ENCODE measurements around the gene BIRC6. TPM values are rescaled to one million over a fixed set of nuclear protein-coding genes. Genes with fewer than 3 reads are reported as not detected.

BIRC6 gene
- total and polyA plus RNA-seq, 2 of the 4 experiments (the other 2 are of a cell fraction) = 26.5 to 316 TPM

- Histone ChIP-seq H4K8ac (ENCODE audit: low read depth in 2 of 2, low read length in 2 of 2) (peak overlapping the region; percentile 79 to 89), H3K56ac (ENCODE audit: extremely low read depth, insufficient read depth, low read length) (no peak overlapping the region), H3K27me3 (ENCODE audit: control insufficient read depth, insufficient read depth, low read length) (no peaks in the 10 kb centered on the region), H3K79me1 (ENCODE audit: low read depth in 1 of 2, low read length in 2 of 2) (peaks cover 9 to 23% of the 10 kb centered on the region in 2 experiments), H2AK9ac (replicated peaks; ENCODE audit: low read depth, low read length, poor library complexity) (peak overlapping the region; percentile 98), H3K27ac (ENCODE audit: insufficient read depth, low read length) (peak overlapping the region; percentile 4; the same call in 1 of the 2 replicates), H2AK5ac (ENCODE audit: low read depth, low read length) (peak overlapping the region; percentile 52), H3K9me1 (ENCODE audit: insufficient read depth, low read length) (peaks cover 5% of the 10 kb centered on the region), H3K4ac (ENCODE audit: low read depth, low read length) (peak overlapping the region; percentile 86), H2BK15ac (ENCODE audit: low read depth, low read length) (peak overlapping the region; percentile 58; the same call in 1 of the 3 replicates), H4K5ac (ENCODE audit: low read depth, low read length) (peak overlapping the region; percentile 62), H3K36me3 (ENCODE audit: control insufficient read depth, insufficient read depth, low read length) (no peaks in the 10 kb centered on the region), H3K9me3 (ENCODE audit: control insufficient read depth, insufficient read depth, low read length) (no peaks in the 10 kb centered on the region), H4K20me1 (ENCODE audit: insufficient read depth, low read length) (no peaks in the 10 kb centered on the region), H2BK120ac (ENCODE audit: low read depth, low read length) (peak overlapping the region; percentile 71), H3K14ac (replicated peaks; ENCODE audit: low read depth, low read length) (peak overlapping the region; percentile 84), H2BK5ac (ENCODE audit: low read depth, low read length, poor library complexity, severe bottlenecking) (no peak overlapping the region), H2AFZ (replicated peaks; ENCODE audit: low read length, poor library complexity) (peak overlapping the region; percentile 99), H4K91ac (ENCODE audit: insufficient read depth, low read depth, low read length) (peak overlapping the region; percentile 47; the same call in 1 of the 2 replicates), H3K23ac (ENCODE audit: low read depth, low read length) (peak overlapping the region; percentile 91), H3K9ac (ENCODE audit: low read depth, low read length) (peak overlapping the region; percentile 7), H3K18ac (ENCODE audit: low read depth, low read length) (peak overlapping the region; percentile 22), H3K4me3 (ENCODE audit: insufficient read depth, low read depth, low read length) (peak overlapping the region; percentile 78), H3K4me1 (ENCODE audit: control insufficient read depth, insufficient read depth, low read length) (no peaks in the 10 kb centered on the region), H3K4me2 (ENCODE audit: low read depth, low read length) (peak overlapping the region; percentile 84), H2BK20ac (ENCODE audit: low read depth, low read length) (peak overlapping the region; percentile 23)
- no TSS peak for BruUV-seq (replicated peaks)
- in situ Hi-C loops (cut with MboI; ENCODE audit: low sequenced_read_pairs) (no loop called here), intact Hi-C loops (cut with micrococcal nuclease) (no loop called here), dilution Hi-C loops (cut with HindIII; ENCODE audit: low sequenced_read_pairs, unreplicated experiment) (no loop called here)
- ChIA-PET CTCF (no interaction called here), POLR2A (ENCODE audit: unreplicated experiment) (no interaction called here)
- DNase-seq (peak; percentile 34), ATAC-seq (ENCODE audit: low read depth) (peak; percentile 50)
- WGBS, 2 experiments (ENCODE audit: extremely low coverage in 2 of 2, insufficient read length in 1 of 2) = 4% methylated on average over 10 of the region's 16 CpGs; no CpG with 5 or more reads in 1 of the 2 experiments
- TF ChIP-seq MAFK (IDR thresholded peaks at IDR 0.05; ENCODE audit: low read depth, low read length) = no peak
- TF ChIP-seq FOS (IDR thresholded peaks at IDR 0.05; ENCODE audit: low read depth, low read length) = no peak
- TF ChIP-seq BHLHE40 (IDR thresholded peaks at IDR 0.05; ENCODE audit: low read depth, low read length) = no peak
- TF ChIP-seq NFE2L2 (IDR thresholded peaks at IDR 0.05; ENCODE audit: low read depth, low read length) = no peak
- no peak for TF ChIP-seq ELK1 (IDR thresholded peaks at IDR 0.05; ENCODE audit: borderline replicate concordance, low read depth, low read length)
- TF ChIP-seq RCOR1 (IDR thresholded peaks at IDR 0.05; ENCODE audit: insufficient replicate concordance, low read length) = no peak
- no peak for TF ChIP-seq MXI1 (IDR thresholded peaks at IDR 0.05; ENCODE audit: borderline replicate concordance, low read depth, low read length)
- no peak for TF ChIP-seq RAD21 (IDR thresholded peaks at IDR 0.05; ENCODE audit: low read length)
- TF ChIP-seq USF2 (IDR thresholded peaks at IDR 0.05; ENCODE audit: low read depth, low read length) = no peak
- no peak for TF ChIP-seq MAZ (IDR thresholded peaks at IDR 0.05; ENCODE audit: borderline replicate concordance, low read depth, low read length)
- no peak for TF ChIP-seq CEBPB (IDR thresholded peaks at IDR 0.05; ENCODE audit: low read depth, low read length)
- TF ChIP-seq CTCF (conservative IDR thresholded peaks at IDR 0.05; ENCODE audit: low read depth, low read length) = no peak
- TF ChIP-seq SMC3 (IDR thresholded peaks at IDR 0.05; ENCODE audit: low read depth, low read length) = no peak
- TF ChIP-seq CHD1 (IDR thresholded peaks at IDR 0.05; ENCODE audit: low read depth, low read length) = no peak
- no peak for TF ChIP-seq RFX5 (IDR thresholded peaks at IDR 0.05; ENCODE audit: low read depth, low read length)
- TF ChIP-seq POLR2A (IDR thresholded peaks at IDR 0.05; ENCODE audit: low read depth, low read length) = no peak
These were observed 270.6 kb downstream of the BIRC6 start for GRCh38 chr2:32627441-32627813.
